Body of pancreas (tissue), 4 donors: ENCODE data around the gene ARHGAP22. TPM values are rescaled to one million over a fixed set of nuclear protein-coding genes. Genes with fewer than 3 reads are reported as not detected.

Source experiments
- ATAC-seq: fragments of 150-250 bp; one replicate; pipeline ENCODE4 v1.9.1; 2016
- DNase-seq, 4 donors: peaks; one replicate each; pipeline ENCODE4 v3.0.0-alpha.2; 2019
- H3K27ac ChIP-seq, 4 donors: fragments of 200-600 bp; sonication (generic); 1 replicate in 3 of 4; 2 replicates in 1 of 4; pipeline versions ENCODE4 v1.5.1 to v1.6.1; 2016 to 2019; ENCODE audit warnings: mild to moderate bottlenecking in 1 of 4, mixed read lengths in 1 of 4, moderate library complexity in 1 of 4
- H3K27me3 ChIP-seq, 2 donors: fragments of 200-600 bp; sonication (generic); one replicate each; pipeline ENCODE4 v1.6.0; 2016; ENCODE audit warnings: mild to moderate bottlenecking in 1 of 2
- H3K36me3 ChIP-seq, 2 donors: fragments of 200-600 bp; sonication (generic); replicated peaks in 1 of 2; 2 replicates each; pipeline ENCODE4 v1.5.1; 2016; ENCODE audit warnings: low read depth in 2 of 2; ENCODE audit not compliant: insufficient read depth in 1 of 2
- H3K4me1 ChIP-seq: fragments of 200-600 bp; sonication (generic); one replicate; pipeline ENCODE4 v1.6.0; 2016
- H3K4me3 ChIP-seq, 2 donors: fragments of 200-600 bp; sonication (generic); 1 replicate in 1 of 2; 2 replicates in 1 of 2; pipeline ENCODE4 v1.5.1; 2016 to 2019
- H3K9me3 ChIP-seq, 3 donors: fragments of 200-600 bp; sonication (generic); 1 replicate in 2 of 3; 2 replicates in 1 of 3; pipeline ENCODE4 v1.5.1; 2016
- POLR2A ChIP-seq, 3 donors: fragments of 450-650 bp; IDR thresholded peaks; one replicate each; pipeline ENCODE4 v1.6.1; 2016; ENCODE audit warnings: antibody characterized with exemption in 3 of 3, mild to moderate bottlenecking in 2 of 3
- WGBS, 2 donors: methylation state at CpG; one replicate each; pipeline ENCODE4 v1.1.5; 2017; 5-methylcytosine and 5-hydroxymethylcytosine counted together
- intact Hi-C: fragments of 100-400 bp; cut with DNase I; formaldehyde crosslinking; loops from one replicate; pipeline ENCODE4 v1.15.1; 2023
- total RNA-seq, 2 donors: library from RNA; depleted of rRNA; stranded (reverse); fragments of >200 nt; gene quantifications; one replicate each; pipeline ENCODE4 v1.1.0, GENCODE V29; 2016
- TF ChIP-seq, protein P1 (sequence below), 7 experiments: fragments of 450-650 bp in 4 of 7; fragments of 200-600 bp in 3 of 7; sonication (generic) in 3 of 7; IDR thresholded peaks; one replicate each; pipeline ENCODE4 v1.5.1; 2016 to 2019; ENCODE audit warnings: antibody characterized with exemption in 7 of 7

The ARHGAP22 gene
- total RNA-seq, 2 donors from 2014 or later = 1.6 to 4.6 TPM

- no peak overlapping the region for H3K4me3 ChIP-seq
- no peak overlapping the region for H3K27ac ChIP-seq
- no peaks in the 10 kb centered on the region for H3K36me3 ChIP-seq
- H3K27me3 ChIP-seq = no peaks in the 10 kb centered on the region
- WGBS, 2 donors = 91 to 94% methylated on average over 2 to 3 of the region's 3 CpGs
- TF ChIP-seq POLR2A (IDR thresholded peaks at IDR 0.05) = no peak
- TF ChIP-seq, protein P1, sequence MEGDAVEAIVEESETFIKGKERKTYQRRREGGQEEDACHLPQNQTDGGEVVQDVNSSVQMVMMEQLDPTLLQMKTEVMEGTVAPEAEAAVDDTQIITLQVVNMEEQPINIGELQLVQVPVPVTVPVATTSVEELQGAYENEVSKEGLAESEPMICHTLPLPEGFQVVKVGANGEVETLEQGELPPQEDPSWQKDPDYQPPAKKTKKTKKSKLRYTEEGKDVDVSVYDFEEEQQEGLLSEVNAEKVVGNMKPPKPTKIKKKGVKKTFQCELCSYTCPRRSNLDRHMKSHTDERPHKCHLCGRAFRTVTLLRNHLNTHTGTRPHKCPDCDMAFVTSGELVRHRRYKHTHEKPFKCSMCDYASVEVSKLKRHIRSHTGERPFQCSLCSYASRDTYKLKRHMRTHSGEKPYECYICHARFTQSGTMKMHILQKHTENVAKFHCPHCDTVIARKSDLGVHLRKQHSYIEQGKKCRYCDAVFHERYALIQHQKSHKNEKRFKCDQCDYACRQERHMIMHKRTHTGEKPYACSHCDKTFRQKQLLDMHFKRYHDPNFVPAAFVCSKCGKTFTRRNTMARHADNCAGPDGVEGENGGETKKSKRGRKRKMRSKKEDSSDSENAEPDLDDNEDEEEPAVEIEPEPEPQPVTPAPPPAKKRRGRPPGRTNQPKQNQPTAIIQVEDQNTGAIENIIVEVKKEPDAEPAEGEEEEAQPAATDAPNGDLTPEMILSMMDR (IDR thresholded peaks at IDR 0.05) = no peak
- intact Hi-C loops = no loop called here
- H3K9me3 ChIP-seq = no peaks in the 10 kb centered on the region
- DNase-seq = no peak
- ATAC-seq = no peak
- H3K4me1 ChIP-seq = peaks cover 9% of the 10 kb centered on the region
Measured at GRCh38 chr10:48600645-48601505, 4.0 kb downstream of the ARHGAP22 start.

DNA sequence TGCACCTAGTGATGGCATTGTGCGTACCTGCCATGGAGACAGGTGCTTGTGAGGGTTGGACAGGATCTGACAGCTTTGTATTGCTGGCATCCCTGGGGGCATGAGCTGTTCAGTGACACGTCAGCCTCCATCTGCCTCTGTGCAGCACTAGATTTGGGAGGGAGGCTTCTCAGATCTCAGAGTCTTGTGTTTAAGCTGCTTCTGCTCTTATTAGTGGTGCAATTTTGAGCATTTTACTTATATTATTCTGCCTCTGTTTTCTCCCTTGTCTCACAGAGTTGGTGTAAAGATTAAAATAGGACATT is 5.1 kb downstream of the ARHGAP22 start:
- ATAC-seq (no peak), DNase-seq (no peak)
- Histone ChIP-seq H3K27ac (no peak overlapping the region), H3K4me1 (peaks cover 4% of the 10 kb centered on the region), H3K27me3 (no peaks in the 10 kb centered on the region), H3K4me3 (no peak overlapping the region), H3K9me3 (no peaks in the 10 kb centered on the region), H3K36me3 (no peaks in the 10 kb centered on the region)
- no peak for TF ChIP-seq POLR2A (IDR thresholded peaks at IDR 0.05)
- TF ChIP-seq, protein P1 (IDR thresholded peaks at IDR 0.05) = no peak
- intact Hi-C loops = no loop called here
- 86 to 90% methylated on average over 2 of the region's 2 CpGs for WGBS, 2 donors

GRCh38 chr10:48598936-48599829 is 5.7 kb downstream of the ARHGAP22 start:
- H3K27ac ChIP-seq = no peak overlapping the region
- no peaks in the 10 kb centered on the region for H3K27me3 ChIP-seq
- WGBS, 2 donors = 73 to 80% methylated on average over 6 of the region's 6 CpGs
- TF ChIP-seq, protein P1 (IDR thresholded peaks at IDR 0.05) = no peak
- no peak for TF ChIP-seq POLR2A (IDR thresholded peaks at IDR 0.05)
- H3K36me3 ChIP-seq = no peaks in the 10 kb centered on the region
- no peak for ATAC-seq
- H3K9me3 ChIP-seq = no peaks in the 10 kb centered on the region
- H3K4me3 ChIP-seq = no peak overlapping the region
- no peaks in the 10 kb centered on the region for H3K4me1 ChIP-seq
- intact Hi-C loops = no loop called here
- no peak for DNase-seq

GRCh38 chr10:48598243-48598935 is 6.5 kb downstream of the ARHGAP22 start:
- intact Hi-C loops = no loop called here
- Histone ChIP-seq H3K4me3 (no peak overlapping the region), H3K27ac (no peak overlapping the region), H3K9me3 (no peaks in the 10 kb centered on the region), H3K36me3 (no peaks in the 10 kb centered on the region), H3K4me1 (no peaks in the 10 kb centered on the region), H3K27me3 (no peaks in the 10 kb centered on the region)
- ATAC-seq (no peak), DNase-seq (no peak)
- TF ChIP-seq, protein P1 (IDR thresholded peaks at IDR 0.05) = no peak
- TF ChIP-seq POLR2A (IDR thresholded peaks at IDR 0.05) = no peak
- 89 to 91% methylated on average over 6 to 7 of the region's 7 CpGs for WGBS, 2 donors
